Prostate gland (tissue), 2 donors: Measurements from ENCODE around the gene IQCE. TPM values are rescaled to one million over a fixed set of nuclear protein-coding genes. Genes with fewer than 3 reads are reported as not detected.
A peak's percentile ranks its signal among the peaks of the same experiment; 100 is the strongest.

Experiments used
- DNase-seq: peaks from one replicate; pipeline ENCODE4 v3.0.0-alpha.2; 2019; ENCODE audit warnings: low spot score
- H3K27ac ChIP-seq, 2 donors: fragments of 200-600 bp; sonication (generic); 2 replicates each; pipeline ENCODE4 v1.5.1; 2017 to 2019
- H3K27me3 ChIP-seq: fragments of 200-600 bp; sonication (generic); replicated peaks from 2 replicates; pipeline ENCODE4 v1.5.1; 2019; ENCODE audit not compliant: insufficient read depth
- H3K36me3 ChIP-seq, 2 donors: fragments of 200-600 bp; sonication (generic); 1 replicate in 1 of 2; 2 replicates in 1 of 2; pipeline versions ENCODE4 v1.5.1 to v1.8.1; 2017 to 2019
- H3K4me1 ChIP-seq: fragments of 200-600 bp; sonication (generic); replicated peaks from 2 replicates; pipeline ENCODE4 v1.5.1; 2019
- H3K4me3 ChIP-seq, 2 donors: fragments of 200-600 bp; sonication (generic); 2 replicates each; pipeline ENCODE4 v1.5.1; 2017 to 2019
- H3K9me3 ChIP-seq: fragments of 200-600 bp; sonication (generic); 2 replicates; pipeline ENCODE4 v1.5.1; 2017
- POLR2A ChIP-seq: fragments of 450-650 bp; IDR thresholded peaks from one replicate; pipeline ENCODE4 v1.6.1; 2016; ENCODE audit warnings: antibody characterized with exemption, mild to moderate bottlenecking
- POLR2AphosphoS5 ChIP-seq: sonication (generic); formaldehyde crosslinking; IDR thresholded peaks from one replicate; pipeline ENCODE4 v1.6.1; 2017; ENCODE audit warnings: antibody characterized with exemption
- WGBS: methylation state at CpG from one replicate; pipeline ENCODE4 v1.1.5; 2018; 5-methylcytosine and 5-hydroxymethylcytosine counted together
- intact Hi-C: fragments of 100-400 bp; cut with DNase I; formaldehyde crosslinking; loops from one replicate; pipeline ENCODE4 v1.14.2; 2022
- total RNA-seq, 2 donors: library from RNA; depleted of rRNA; stranded (reverse); fragments of >200 nt; gene quantifications; one replicate each; pipeline ENCODE4 v1.1.0, GENCODE V29; 2016
- TF ChIP-seq, protein P1 (sequence below), 4 experiments: fragments of 200-600 bp in 2 of 4; fragments of 450-650 bp in 2 of 4; sonication (generic) in 2 of 4; IDR thresholded peaks; 1 replicate in 3 of 4; 2 replicates in 1 of 4; pipeline ENCODE4 v1.5.1; 2016 to 2019; ENCODE audit warnings: antibody characterized with exemption in 4 of 4, mild to moderate bottlenecking in 2 of 4, moderate library complexity in 2 of 4

IQCE gene
- total RNA-seq, 2 donors from 2014 or later, result 20.2 to 41.9 TPM

DNA sequence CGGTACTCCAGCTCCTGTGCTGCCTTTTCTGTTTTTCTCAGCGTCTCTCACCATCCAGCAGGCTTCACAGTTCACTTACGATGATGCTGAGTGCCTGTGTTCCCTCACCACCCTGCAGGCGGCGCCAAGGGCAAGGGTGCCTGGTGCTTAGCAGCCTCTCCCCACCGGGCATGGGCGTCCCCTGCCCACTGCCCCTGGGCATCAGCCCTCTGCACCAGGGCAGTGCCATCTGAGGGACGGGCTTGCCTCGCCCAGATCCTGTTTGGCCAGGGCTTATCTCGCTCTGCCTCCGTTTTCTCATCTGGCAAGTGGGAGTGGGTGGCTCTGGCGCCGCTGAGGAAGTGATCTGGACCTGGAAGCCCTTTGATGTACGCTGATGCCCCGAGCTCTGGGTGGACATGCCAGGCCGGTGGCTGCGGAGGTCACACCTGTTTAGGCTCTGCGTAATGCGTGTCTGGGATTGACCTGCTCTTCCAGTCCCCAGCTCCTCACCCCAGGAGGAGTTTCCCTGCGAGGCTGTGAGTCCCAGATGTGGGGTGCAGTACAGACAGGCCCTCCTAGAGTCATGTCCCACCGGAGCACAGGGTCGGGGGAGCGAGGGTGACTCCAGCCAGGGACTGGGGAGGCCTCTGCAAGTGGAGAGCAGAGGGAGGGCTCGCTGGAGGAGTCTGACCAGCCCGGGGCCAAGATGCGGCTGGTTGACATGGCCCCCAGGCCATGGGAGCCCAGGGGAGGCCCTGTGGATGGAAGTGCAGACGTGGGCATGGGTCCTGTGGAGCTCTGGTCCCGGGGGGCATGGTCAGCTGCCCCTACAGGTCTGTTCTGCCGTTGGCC, 84.8 kb downstream of the IQCE start:
- no peaks in the 10 kb centered on the region for H3K27me3 ChIP-seq
- TF ChIP-seq, protein P1, sequence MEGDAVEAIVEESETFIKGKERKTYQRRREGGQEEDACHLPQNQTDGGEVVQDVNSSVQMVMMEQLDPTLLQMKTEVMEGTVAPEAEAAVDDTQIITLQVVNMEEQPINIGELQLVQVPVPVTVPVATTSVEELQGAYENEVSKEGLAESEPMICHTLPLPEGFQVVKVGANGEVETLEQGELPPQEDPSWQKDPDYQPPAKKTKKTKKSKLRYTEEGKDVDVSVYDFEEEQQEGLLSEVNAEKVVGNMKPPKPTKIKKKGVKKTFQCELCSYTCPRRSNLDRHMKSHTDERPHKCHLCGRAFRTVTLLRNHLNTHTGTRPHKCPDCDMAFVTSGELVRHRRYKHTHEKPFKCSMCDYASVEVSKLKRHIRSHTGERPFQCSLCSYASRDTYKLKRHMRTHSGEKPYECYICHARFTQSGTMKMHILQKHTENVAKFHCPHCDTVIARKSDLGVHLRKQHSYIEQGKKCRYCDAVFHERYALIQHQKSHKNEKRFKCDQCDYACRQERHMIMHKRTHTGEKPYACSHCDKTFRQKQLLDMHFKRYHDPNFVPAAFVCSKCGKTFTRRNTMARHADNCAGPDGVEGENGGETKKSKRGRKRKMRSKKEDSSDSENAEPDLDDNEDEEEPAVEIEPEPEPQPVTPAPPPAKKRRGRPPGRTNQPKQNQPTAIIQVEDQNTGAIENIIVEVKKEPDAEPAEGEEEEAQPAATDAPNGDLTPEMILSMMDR (IDR thresholded peaks at IDR 0.05), result peak in 1 of 4 experiments; percentile 8
- no peak for TF ChIP-seq POLR2AphosphoS5
- intact Hi-C loops, result no loop called here
- H3K4me3 ChIP-seq, result no peak overlapping the region
- H3K36me3 ChIP-seq, result no peaks in the 10 kb centered on the region
- no peaks in the 10 kb centered on the region for H3K9me3 ChIP-seq
- H3K27ac ChIP-seq, result no peak overlapping the region
- 78% methylated on average over 29 of the region's 29 CpGs for WGBS
- H3K4me1 ChIP-seq, result peaks cover 16% of the 10 kb centered on the region
- no peak for DNase-seq

DNA sequence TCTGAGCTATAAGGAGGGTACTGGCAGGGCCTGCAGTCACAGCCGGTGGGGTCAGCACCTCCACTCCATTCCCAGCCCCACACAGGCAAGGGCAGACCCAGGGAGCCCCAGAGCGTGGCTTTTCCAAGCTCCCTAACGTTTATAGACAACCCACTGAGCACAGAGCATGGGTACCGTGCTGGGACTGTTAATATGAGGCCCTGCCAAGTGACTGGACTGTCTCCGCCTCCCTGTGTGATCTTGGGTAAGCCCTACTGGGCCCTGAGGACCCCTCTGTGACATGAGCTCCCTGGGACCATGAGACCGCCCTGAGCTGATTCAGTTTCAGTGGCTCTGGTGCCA, 85.4 kb downstream of the IQCE start:
- no peak overlapping the region for H3K27ac ChIP-seq
- TF ChIP-seq POLR2A (no peak), POLR2AphosphoS5 (no peak)
- TF ChIP-seq, protein P1 (IDR thresholded peaks at IDR 0.05), result no peak
- H3K36me3 ChIP-seq, result no peaks in the 10 kb centered on the region
- H3K4me3 ChIP-seq, result no peak overlapping the region
- intact Hi-C loops, result no loop called here
- WGBS, result 68% methylated on average over 6 of the region's 6 CpGs
- no peaks in the 10 kb centered on the region for H3K9me3 ChIP-seq
- no peaks in the 10 kb centered on the region for H3K27me3 ChIP-seq
- no peak for DNase-seq
- H3K4me1 ChIP-seq, result peaks cover 16% of the 10 kb centered on the region

DNA sequence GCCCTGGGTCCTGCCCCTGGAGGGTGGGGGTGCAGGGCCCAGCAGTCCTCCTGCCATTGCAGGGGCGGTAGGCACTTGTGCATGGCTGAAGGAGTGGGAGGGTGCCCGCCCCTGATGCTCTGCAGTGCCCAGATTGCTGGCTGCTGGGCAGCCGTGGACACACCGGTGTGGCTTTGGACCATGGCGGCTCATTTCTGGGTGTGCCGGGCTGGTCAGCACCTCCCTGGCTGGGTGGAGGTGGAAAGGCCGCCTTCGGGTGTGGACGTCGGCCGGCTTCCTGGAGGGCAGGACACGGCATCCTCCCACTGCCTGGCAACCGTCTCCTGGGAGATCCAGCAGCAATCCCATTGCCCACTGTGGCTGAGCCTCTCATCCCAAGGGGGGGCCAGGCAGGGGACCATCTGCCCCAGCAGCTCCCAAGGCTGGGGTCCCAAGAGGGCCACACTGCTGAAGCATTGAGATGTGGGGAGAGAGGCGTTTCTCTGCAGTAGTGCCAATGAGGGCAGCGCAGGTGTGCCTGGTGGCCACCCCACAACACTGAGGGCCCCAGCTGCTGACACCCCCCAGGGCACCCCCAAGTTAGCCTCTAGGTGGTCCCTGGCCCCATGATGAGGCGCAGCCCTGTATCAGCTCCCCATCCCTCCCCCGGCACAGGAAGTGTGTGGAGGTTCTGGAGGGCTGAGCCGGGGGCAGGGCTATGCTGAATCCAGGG, 85.9 kb downstream of the IQCE start:
- 72% methylated on average over 18 of the region's 18 CpGs for WGBS
- H3K27ac ChIP-seq, result no peak overlapping the region
- H3K27me3 ChIP-seq, result no peaks in the 10 kb centered on the region
- no peak overlapping the region for H3K4me3 ChIP-seq
- no peaks in the 10 kb centered on the region for H3K36me3 ChIP-seq
- intact Hi-C loops, result no loop called here
- H3K4me1 ChIP-seq, result peaks cover 16% of the 10 kb centered on the region
- TF ChIP-seq POLR2A (no peak), POLR2AphosphoS5 (no peak)
- TF ChIP-seq, protein P1 (IDR thresholded peaks at IDR 0.05), result no peak
- no peak for DNase-seq
- no peaks in the 10 kb centered on the region for H3K9me3 ChIP-seq

DNA sequence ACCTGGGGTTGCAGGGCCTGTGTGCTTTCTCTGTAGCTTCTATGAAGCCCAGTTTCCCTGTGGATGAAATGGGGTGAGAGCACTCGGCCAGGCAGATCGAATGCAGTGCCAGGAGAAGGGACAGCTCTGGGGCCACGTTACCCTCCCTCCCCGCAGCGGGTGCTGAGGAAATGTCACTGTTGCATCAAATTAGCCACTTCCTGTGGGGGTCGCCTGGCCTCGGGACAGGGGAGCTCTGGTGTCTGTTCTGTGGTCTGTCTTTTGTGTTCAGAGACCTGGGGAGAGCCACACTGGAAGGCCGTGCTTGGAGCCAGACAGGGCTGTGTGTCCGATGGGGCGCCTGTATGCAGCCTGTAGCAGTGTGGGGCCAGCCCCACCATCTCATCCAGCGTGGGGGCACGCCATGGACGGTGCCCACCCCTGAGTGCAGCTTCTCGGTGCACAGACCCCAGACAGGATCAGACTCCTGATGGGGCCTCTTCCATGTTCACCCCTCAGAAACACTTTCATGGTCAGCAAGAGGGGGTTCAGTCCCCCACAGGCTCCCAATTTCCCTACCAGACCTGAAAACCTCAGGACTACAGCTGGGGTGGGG, 86.6 kb downstream of the IQCE start:
- 64% methylated on average over 14 of the region's 14 CpGs for WGBS
- TF ChIP-seq, protein P1 (IDR thresholded peaks at IDR 0.05), result no peak
- TF ChIP-seq POLR2A (no peak), POLR2AphosphoS5 (no peak)
- H3K9me3 ChIP-seq, result no peaks in the 10 kb centered on the region
- H3K4me1 ChIP-seq, result peaks cover 9% of the 10 kb centered on the region
- no peaks in the 10 kb centered on the region for H3K36me3 ChIP-seq
- H3K27me3 ChIP-seq, result no peaks in the 10 kb centered on the region
- no peak for DNase-seq
- no peak overlapping the region for H3K27ac ChIP-seq
- intact Hi-C loops, result no loop called here
- H3K4me3 ChIP-seq, result no peak overlapping the region
